Measurements from ENCODE around the gene ALDH3B1. TPM values are rescaled to one million over a fixed set of nuclear protein-coding genes. Genes with fewer than 3 reads are reported as not detected.
"Not testable (repeated sequence)": the region's sequence is repeated elsewhere in the genome, so short reads cannot be mapped to it uniquely, and the experiment has no call there.

The ALDH3B1 gene
- total RNA-seq (2014; rRNA removed; shearing (Covaris generic)): 54.0 and 64.8 TPM in 2 replicates

GRCh38 chr11:68010090-68011041, at the start of gene ALDH3B1:
Gene ALDH3B1, plus strand, starts transcription at chr11:68010327. Its CDS starts 4,971 bp downstream, at chr11:68015298.
- DNase-seq (ENCODE audit: low spot score): peak; percentile 89

- not testable (repeated sequence) for DNase-seq (ENCODE audit: low spot score)
These were observed 46.9 kb upstream of the ALDH3B1 start for GRCh38 chr11:67963217-67963616.

GRCh38 chr11:67963879-67964278, 46.2 kb upstream of the ALDH3B1 start:
- DNase-seq (ENCODE audit: low spot score): not testable (repeated sequence)

- DNase-seq (ENCODE audit: low spot score): not testable (repeated sequence)
These were observed 45.4 kb upstream of the ALDH3B1 start for GRCh38 chr11:67964746-67965145.

- not testable (repeated sequence) for DNase-seq (ENCODE audit: low spot score)
These were observed 44.2 kb upstream of the ALDH3B1 start for GRCh38 chr11:67965830-67966348.

- not testable (repeated sequence) for DNase-seq (ENCODE audit: low spot score)
These were observed 35.4 kb upstream of the ALDH3B1 start for GRCh38 chr11:67974746-67975145.

GRCh38 chr11:67978766-67979418, 31.2 kb upstream of the ALDH3B1 start:
- DNase-seq (ENCODE audit: low spot score): not testable (repeated sequence)

GRCh38 chr11:67981226-67981625, 28.9 kb upstream of the ALDH3B1 start:
- not testable (repeated sequence) for DNase-seq (ENCODE audit: low spot score)

- not testable (repeated sequence) for DNase-seq (ENCODE audit: low spot score)
These were observed 27.8 kb upstream of the ALDH3B1 start for GRCh38 chr11:67982255-67982857.

GRCh38 chr11:67983951-67984350, 26.2 kb upstream of the ALDH3B1 start:
- DNase-seq (ENCODE audit: low spot score): no peak

GRCh38 chr11:67985302-67985701, 24.8 kb upstream of the ALDH3B1 start:
- not testable (repeated sequence) for DNase-seq (ENCODE audit: low spot score)

- DNase-seq (ENCODE audit: low spot score): not testable (repeated sequence)
These were observed 19.4 kb upstream of the ALDH3B1 start for GRCh38 chr11:67990546-67991346.

GRCh38 chr11:67991347-67992121, 18.6 kb upstream of the ALDH3B1 start:
- not testable (repeated sequence) for DNase-seq (ENCODE audit: low spot score)

GRCh38 chr11:67993821-67994220, 16.3 kb upstream of the ALDH3B1 start:
- not testable (repeated sequence) for DNase-seq (ENCODE audit: low spot score)

GRCh38 chr11:67994387-67994786, 15.7 kb upstream of the ALDH3B1 start:
- not testable (repeated sequence) for DNase-seq (ENCODE audit: low spot score)

- DNase-seq (ENCODE audit: low spot score): not testable (repeated sequence)
These were observed 15.0 kb upstream of the ALDH3B1 start for GRCh38 chr11:67995129-67995528.

GRCh38 chr11:67995579-67995978, 14.5 kb upstream of the ALDH3B1 start:
- DNase-seq (ENCODE audit: low spot score): not testable (repeated sequence)

GRCh38 chr11:67996051-67996450, 14.1 kb upstream of the ALDH3B1 start:
- no peak for DNase-seq (ENCODE audit: low spot score)

- DNase-seq (ENCODE audit: low spot score): no peak
These were observed 13.3 kb upstream of the ALDH3B1 start for GRCh38 chr11:67996622-67997474.
